ENCODE measurements around the gene PDZD8.
"Not testable (repeated sequence)": the region's sequence is repeated elsewhere in the genome, so short reads cannot be mapped to it uniquely, and the experiment has no call there.

The PDZD8 gene

DNA sequence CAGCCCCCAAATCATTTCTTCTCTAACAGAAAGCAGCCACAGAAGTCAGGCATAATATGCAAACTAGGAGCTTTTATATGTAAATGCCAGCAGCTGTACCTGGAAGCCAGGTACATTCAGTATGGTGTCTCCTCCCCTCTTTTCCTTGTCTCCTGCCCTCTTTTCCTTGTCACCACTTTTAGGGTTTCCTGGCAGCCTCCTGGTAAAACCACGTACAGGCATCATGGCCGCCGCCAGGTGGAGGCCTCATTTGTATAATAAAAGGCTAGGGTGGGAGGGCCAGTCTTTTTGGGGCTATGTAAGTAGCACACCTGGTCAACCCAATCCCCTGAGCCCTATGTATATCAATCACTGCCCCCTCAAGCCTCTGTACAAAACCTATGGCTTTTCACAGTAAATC, 28.7 kb downstream of the PDZD8 start:
- no peak for DNase-seq

DNA sequence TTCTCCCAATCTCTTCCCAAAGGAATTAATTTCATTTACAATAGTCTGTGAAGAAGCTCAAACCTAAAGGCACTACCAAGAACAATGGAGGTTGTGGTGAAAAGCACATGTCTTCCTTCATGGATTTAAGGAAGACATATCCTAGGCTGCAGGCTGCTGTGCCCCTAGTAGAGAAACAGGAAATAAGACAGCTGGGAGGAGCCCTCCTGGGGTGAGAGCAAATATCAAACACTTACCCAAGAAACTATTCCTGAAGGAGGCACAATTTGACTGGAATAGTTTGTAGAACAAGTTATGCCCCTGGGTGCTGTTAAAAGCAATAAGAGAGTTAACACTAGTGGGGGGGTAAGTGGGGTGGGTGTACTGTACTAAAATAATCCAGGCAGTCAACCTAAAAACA, 30.1 kb downstream of the PDZD8 start:
- no peak for DNase-seq

DNA sequence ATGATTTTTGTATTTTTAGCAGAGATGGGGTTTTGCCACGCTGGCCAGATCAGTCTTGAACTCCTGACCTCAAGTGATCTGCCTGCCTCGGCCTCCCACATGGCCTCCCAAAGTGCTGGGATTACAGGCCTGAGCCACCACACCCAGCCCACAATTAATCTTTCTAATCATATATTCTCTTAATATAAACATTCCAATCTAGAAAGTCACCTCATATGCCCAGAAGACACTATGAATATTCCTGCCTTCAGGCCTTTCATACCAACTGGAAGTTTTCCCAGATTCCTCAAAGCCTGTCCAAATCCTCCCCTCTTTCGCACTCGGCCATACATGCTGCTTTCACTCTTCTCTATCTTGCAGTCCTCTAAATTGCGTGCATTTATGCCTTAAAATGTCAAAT, 32.6 kb downstream of the PDZD8 start:
- DNase-seq: no peak

DNA sequence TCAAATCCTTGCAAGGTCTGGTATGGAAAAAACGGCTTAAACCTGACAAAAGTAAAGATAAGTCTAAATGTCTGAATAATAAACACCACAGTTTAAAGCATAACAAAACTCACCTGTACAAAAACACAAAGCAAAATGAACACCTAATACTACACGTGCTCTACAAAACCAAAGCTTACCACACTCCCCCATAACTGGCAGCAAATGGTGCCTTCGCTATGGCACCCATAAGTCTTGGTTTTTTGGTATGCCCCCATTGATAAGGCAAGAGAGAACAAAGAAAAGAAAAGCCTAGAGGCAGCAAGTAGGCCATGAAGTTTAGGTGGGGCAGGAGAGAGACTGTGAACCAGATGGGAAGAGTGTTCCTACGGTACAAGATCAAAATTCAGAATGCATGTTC, 34.2 kb downstream of the PDZD8 start:
- no peak for DNase-seq

DNA sequence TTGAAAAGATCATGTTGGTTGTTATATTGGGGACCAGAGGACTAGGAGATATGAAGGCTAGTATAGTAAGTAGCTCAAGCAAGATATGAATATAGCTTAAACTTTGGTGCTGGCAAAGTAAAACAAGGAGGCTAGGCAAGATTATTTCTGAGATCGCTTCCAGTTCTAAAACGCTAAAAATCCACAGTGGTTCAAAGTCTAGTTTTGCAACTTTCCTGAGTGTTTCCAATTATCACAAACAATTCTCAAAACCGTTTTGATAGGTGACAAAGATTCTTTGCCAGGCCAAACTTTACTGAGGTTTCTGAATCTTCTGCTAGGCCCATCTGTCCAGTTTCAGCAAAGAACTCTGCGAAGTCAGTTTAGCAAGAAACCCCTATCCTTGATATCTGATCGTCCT, 35.3 kb downstream of the PDZD8 start:
- no peak for DNase-seq

DNA sequence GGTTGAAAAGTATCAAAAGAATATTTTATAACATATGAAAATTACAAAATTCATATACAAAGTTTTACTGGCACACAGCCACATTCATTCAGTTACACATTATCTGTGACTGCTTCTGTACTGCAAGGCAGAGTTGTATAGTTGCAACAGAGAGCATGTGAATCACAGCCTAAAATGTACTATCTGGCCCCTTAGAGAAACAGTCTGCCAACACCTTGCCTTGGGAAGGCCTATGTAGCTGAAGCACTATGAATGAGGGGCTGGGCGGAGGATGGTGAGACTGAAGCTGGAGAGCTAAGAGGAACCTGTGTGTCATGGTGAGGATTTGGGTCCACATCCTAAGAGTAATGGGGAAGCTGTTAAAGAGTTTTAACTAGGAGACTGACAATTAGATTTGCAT, 35.7 kb downstream of the PDZD8 start:
- DNase-seq: no peak

DNA sequence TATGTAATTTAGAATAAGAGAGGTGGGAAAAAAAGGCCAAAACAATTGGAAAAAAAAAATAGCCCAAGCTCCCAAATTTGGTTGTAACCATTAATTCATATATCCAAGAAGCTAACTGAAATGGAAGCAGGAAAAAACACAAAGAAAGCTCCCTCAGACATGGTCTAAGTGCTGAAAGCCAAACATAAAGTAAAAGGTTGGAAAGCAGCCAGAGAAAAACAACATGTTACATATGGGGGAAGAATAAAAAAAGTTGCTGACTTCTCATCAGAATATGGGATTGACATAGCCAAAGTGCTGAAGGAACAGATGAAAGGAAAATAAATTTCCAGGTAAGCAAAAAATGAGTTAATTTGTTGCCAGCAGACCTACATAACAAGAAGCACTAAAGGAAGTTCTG, 40.3 kb downstream of the PDZD8 start:
- DNase-seq: no peak

DNA sequence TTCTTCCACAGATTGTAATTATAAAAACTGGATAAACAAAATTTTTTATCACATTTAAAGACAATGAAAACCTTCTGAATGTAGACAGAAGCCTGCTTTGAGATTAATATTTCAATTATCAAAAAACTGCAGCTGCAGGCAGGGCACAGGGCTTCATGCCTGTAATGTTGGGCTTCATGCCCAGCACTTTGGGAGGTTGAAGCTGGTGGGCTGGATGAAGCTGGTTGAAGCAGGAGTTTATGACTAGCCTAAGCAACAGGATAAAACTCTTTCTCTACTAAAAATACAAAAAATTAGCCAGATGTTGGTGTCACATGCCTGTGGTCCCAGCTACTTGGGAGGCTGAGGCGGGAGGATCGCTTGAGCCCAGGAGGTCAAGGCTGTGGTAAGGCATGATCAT, 41.2 kb downstream of the PDZD8 start:
- no peak for DNase-seq

DNA sequence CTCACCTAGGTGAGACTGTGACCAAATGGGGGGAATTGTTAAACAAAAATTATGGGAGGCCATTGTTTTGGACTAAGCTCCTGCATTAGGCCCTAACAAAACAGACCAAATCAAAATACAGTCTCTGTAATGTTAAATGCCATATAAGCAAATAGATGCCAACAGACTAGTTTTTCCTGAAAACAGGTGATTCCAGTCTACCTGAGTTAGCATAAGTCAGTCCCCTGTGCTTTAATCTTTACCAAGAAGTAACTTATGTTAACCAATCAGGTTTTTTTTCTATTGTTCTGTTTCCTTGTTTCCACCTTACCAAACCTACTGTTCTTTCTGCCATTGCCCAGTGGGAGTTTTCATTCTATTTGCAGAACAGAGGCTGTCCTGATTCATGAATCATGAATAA, 48.0 kb downstream of the PDZD8 start:
- DNase-seq: no peak

DNA sequence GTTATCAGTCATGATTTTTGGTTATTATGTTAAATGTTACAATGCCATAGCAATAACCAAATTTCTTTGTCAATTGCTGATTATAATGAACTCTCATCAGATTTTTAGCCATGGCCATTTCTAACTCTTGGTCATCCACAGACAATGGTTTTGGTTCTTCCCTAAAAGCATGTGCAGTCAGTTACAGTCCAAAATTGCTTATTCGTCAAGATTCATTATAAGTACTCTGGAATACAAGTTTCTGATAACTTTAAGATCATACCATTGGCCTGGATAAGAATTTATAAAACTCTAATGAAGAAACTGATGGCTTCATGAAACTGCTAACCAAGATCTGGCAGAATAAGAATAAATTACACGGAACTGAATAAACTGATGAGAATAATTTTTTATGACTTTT, 50.9 kb downstream of the PDZD8 start:
- DNase-seq: no peak

DNA sequence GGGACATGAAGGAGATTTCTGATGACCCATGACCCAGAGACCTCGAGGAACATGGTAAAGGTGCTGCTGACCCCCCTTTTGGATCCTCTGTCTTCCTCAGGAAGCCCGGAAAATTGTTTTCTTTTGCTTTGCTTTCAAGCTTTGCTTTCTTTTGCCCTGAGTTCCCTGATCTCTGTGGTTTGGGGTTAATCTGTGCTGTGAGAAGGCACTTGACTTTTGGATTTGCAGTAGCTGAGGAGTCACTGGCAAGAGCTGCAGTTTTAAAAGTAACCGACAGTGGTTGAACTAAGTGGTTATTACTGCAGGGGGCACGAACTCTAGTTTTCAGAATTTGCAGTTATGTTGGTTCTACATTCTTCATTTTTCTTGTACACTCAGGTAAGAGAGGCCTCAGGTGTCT, 53.0 kb downstream of the PDZD8 start:
- no peak for DNase-seq

DNA sequence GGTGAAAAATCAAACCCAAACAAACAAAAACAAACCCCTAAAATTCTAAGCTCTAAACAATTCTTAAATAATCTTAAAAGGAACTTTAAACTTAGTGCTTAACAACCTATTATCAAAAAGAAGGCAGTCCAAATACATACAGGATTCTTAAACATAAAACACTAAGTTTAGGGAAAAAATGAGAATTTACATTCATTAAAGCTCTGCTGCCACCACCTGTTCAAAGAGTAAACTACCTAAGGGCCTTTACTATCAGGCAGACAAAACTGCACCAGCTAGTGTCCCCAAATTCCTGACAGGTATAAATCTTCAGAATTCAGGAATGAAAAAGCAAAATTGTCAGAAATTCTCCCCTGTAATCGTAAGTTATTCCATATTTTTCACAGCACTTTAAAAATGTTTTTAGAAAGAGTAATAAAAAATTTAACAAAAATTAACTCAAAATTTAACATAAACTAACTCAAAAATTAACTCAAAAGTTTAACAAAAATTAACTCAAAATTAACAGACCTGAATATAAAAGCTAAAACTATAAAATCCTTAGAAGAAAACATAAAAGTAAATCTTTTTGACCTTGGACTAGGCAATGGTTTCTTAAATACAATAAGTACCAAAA, 55.1 kb downstream of the PDZD8 start:
- no peak for DNase-seq

DNA sequence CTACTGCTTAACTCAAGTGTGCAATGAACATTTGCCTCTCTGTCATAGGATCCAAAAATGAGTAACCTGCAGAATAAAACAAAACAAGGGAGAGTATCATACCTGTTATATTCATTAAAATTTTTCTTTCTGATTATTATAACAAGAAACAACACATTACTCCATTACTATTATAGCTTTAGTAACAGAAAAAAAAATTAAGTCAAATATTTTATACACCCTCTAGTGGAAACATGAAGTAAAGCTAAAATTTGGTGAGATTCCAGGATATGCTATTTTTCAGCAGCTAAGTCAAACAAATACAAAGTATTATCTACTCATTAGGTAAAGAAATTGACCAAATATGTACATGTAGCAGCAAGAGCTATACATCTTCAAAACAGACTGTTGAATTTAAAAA, 56.3 kb downstream of the PDZD8 start:
- no peak for DNase-seq

DNA sequence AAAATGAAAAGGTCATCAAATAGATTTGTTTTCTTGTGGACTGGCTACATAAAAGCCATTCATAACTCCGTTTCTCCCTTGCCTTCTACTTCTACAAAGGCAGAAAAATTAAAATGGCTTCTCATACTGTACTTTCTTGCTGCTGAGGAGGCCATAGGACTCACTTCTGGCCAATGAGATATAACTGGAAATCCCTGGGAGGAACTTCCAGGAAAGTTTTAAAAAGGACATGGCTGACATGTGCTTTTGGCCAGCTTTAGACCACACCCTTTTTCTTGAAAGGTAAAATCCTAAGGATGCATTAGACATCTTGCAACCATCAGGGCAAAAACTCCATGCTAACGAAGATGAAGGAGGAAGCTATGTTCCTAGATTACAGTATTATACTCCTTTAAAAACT, 58.5 kb downstream of the PDZD8 start:
- DNase-seq: no peak

DNA sequence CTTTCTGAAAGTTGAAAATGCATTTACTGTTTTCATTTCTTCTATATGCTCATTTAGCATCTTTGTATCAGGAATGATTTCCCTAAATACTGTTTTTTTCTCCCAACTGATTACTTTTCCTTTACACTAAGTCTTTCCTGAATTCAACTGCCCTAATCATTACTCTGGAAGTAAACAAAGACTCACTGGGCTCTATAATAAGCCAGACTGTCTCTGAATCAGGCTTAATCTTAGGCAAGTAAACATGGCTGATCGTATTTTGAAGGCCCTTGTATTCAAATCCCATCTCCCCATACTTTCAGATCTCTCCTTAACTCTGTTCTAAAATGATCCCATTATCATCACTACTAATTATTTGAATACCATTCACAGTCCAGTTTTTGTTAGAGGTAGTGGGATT, 61.6 kb downstream of the PDZD8 start:
- no peak for DNase-seq

DNA sequence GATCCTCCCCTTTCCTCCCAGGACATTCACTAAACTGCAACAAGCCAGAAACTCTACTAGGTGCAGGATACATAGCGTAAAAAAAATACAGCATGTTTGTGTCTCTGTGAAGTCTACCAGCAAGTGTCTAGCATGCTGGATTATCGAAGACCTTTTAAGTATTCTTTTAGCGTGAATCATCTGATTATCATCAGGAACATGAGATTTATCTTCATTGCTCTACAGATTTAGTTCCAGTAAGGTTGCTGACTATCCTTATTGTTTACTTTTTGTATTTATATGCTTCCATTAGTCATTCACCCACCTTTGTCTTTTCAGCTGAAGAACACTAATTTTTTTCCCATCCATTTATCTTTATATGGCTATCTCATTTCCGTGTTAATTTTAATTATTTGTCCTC, 62.8 kb downstream of the PDZD8 start:
- no peak for DNase-seq

DNA sequence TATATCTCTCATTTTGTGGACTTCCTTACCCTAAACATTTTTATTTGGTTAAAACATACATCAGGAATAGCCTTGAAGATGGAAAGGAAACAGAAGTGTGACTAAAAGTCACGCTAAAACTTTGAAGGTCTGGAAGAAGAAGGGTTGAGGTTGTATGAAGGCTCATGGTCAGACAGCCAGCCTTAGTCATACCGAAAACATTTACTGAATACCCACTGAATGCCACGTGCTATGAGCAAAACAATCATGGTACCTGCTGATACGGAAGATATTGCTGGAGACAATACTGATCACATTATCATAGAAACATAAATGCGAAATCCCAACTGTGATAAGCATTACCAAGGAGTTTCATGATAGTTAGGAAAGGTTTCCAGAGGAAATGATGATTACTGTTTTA, 64.0 kb downstream of the PDZD8 start:
- DNase-seq: no peak

DNA sequence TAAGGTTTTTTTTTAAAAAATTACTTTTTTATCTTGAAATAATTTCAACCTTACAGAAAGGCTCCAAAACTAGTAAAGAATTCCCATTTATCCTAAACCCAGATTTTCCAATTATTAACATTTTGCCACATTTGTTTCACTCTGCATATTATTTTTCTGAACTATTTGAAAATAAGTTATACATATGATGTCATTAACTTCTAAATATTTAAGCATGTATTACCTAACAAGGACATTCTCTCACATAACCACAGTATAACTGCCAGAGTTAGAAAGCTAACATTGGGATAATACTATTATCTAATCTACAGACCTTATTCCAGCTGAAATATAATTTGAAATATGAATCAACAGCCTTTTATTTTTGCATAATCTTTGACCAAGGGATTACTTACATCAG, 68.6 kb downstream of the PDZD8 start:
- DNase-seq: no peak

DNA sequence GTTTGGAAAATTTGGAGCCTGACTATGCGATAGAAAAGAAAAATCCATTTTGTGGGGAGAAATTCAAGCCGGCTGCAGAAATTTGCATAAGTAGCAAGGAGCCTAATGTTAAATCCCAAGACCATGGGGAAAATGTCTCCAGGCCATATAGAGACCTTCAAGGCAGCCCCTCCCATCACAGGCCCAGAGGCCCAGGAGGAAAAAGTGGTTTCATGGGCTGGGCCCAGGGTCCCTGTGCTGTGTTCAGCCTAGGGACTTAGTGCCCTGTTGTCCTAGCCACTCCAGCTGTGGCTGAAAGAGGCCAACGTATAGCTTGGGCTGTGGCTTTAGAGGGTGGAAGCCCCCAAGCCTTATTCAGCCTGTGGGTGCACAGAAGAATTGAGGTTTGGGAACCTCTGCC, 71.8 kb downstream of the PDZD8 start:
- DNase-seq: not testable (repeated sequence)

DNA sequence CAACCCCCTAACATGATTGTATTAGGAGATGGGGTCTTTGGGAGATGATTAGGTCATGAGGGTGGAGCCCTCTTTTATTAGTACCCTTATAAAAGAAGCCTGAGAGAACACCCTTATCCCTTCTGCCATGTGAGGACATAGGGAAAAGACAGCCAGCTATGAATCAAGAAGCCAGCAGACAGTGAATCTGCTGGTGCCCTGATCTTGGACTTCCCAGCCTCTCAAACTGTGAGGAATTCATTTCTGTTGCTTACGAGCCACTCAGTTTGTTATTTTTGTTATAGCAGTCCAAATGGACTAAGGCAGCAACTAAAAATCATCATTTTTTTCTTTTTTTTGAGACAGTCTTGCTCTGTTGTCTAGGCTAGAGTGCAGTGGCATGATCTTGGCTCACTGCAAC, 74.6 kb downstream of the PDZD8 start:
- DNase-seq: no peak

DNA sequence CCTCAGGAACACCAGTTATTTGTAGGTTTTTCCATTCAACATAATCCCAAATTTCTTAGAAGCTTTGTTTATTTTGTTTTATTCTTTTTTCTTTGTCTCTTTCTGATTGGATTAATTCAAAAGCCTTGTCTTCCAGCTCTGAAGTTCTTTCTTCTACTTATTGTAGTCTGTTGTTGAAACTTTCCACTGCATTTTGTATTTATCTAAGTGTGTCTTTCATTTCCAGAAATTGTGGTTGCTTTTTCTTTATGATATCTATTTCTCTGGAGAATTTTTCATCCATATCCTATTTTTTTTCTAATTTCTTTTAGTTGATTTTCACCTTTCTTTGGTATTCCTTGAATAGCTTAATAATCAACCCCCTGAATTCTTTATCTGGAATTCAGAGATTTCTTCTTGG, 75.8 kb downstream of the PDZD8 start:
- no peak for DNase-seq

DNA sequence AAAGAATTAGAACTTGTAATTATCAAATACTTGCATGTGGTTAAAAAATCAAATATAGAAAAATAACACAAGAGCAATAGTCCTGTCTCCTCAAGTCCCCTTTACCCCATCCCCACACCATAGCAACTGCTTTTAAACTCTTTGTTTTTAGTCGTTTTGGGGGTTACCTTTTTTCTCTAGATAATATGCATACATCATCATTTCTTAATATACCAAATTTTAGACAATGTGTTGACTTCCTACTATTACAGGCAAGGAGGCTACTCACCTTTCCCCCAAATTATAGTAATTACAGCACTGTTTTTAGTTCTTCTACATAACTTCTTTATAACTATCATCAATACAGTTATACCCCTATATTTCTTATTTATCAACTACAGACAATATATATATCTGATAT, 77.0 kb downstream of the PDZD8 start:
- DNase-seq: no peak

DNA sequence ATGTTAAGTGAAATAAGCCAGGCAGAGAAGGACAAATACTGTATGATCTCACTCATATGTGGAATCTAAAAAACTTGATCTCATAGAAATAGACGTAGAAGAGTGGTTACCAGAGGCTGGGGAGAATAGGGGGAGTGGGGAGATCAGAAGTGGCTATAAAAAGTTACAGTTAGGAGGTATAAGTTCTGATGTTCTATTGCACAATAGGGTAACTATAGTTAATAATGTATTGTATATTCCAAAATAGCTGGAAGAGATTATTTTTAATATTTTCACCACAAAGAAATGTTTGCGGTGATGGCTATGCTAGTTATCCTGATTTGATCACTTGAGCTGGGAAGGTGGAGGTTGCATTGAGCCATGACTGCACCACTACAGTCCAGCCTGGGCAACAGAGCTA, 80.5 kb downstream of the PDZD8 start:
- DNase-seq: no peak

DNA sequence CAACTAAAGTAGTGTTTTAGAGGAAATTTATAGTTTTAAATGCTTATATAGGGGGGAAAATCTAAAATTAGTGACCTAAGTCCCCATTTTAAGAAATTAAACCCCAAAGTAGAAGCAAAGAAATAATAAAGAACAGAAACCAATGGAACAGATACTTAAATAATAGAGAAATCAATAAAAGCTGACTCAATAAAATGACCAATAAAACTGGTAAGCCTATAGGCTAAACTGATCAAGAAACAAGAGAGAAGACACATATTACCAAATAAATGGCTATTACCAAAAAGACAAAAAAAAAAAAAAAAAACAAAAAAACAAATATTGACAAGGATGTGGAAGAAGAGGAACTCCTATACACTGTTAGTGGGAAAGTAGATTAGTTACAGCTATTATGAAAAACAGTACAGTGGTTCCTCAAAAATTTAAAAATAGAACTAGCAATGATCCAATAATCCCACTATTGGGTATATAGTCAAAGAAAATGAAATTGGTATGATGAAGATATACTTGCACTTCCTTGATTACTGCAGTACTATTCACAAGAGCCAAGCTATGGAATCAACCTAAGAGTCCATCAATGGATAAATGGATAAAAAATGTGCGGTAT, 81.1 kb downstream of the PDZD8 start:
- DNase-seq: no peak

DNA sequence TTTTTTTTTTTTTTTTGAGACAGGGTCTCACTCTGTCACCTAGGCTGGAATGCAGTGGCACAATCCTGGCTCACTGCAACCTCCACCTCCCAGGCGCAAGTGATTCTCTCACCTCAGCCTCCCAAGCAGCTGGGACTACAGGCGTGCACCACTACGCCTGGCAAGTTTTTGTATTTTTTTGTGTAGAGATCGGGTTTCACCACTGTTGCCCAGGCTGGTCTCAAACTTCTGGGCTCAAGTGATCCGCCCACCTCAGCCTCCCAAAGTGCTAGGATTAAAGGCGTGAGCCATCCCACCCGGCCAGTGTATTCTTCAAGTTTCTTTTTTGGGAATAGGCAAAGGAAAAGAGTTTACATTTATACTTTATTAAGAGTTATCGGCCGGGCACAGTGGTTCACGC, 84.4 kb downstream of the PDZD8 start:
- DNase-seq: not testable (repeated sequence)
